ENCODE measurements around the gene SHFL.

DNA sequence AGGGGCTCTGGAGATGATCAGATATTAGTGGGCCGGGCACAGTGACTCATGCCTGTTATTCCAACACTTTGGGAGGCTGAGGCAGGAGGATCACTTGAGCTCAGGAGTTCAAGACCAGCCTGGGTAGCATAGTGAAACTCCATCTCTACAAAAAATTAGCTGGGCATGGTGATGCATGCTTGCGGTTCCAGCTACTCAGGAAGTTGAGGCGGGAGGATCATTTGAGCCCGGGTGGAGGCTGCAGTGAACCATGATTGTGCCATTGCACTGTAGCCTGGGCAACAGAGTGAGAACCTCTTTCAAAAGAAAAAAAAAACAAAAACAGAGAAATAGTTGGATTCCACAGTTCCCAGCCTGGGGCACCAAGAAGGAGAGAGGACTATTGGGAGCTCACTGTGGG, 17.9 kb upstream of the SHFL start:
- TF ChIP-seq ZNF146 (tag by site-specific recombination; IDR thresholded peaks at IDR 0.05) (no peak), CTCF (tag by site-specific recombination; IDR thresholded peaks at IDR 0.05) (no peak)
- TF ChIP-seq, protein P1, sequence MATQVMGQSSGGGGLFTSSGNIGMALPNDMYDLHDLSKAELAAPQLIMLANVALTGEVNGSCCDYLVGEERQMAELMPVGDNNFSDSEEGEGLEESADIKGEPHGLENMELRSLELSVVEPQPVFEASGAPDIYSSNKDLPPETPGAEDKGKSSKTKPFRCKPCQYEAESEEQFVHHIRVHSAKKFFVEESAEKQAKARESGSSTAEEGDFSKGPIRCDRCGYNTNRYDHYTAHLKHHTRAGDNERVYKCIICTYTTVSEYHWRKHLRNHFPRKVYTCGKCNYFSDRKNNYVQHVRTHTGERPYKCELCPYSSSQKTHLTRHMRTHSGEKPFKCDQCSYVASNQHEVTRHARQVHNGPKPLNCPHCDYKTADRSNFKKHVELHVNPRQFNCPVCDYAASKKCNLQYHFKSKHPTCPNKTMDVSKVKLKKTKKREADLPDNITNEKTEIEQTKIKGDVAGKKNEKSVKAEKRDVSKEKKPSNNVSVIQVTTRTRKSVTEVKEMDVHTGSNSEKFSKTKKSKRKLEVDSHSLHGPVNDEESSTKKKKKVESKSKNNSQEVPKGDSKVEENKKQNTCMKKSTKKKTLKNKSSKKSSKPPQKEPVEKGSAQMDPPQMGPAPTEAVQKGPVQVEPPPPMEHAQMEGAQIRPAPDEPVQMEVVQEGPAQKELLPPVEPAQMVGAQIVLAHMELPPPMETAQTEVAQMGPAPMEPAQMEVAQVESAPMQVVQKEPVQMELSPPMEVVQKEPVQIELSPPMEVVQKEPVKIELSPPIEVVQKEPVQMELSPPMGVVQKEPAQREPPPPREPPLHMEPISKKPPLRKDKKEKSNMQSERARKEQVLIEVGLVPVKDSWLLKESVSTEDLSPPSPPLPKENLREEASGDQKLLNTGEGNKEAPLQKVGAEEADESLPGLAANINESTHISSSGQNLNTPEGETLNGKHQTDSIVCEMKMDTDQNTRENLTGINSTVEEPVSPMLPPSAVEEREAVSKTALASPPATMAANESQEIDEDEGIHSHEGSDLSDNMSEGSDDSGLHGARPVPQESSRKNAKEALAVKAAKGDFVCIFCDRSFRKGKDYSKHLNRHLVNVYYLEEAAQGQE (tag by site-specific recombination; IDR thresholded peaks at IDR 0.05), result no peak

All from HEK293 (cell line).